HEK293 (cell line): ENCODE results near the gene STAMBP.

Experiments
- CTCF ChIA-PET: fragments of 350-600 bp; formaldehyde crosslinking; extraction: SDS; loops from one replicate; lab custom pipeline; 2021; ENCODE audit warnings: antibody characterized with exemption; lab: Yijun Ruan, JAX
- POLR2A ChIA-PET: fragments of 300-600 bp; formaldehyde crosslinking; extraction: SDS; loops from one replicate; lab custom pipeline; 2020; ENCODE audit warnings: antibody characterized with exemption, inconsistent platforms; lab: Yijun Ruan, JAX
- H3K27ac ChIP-seq: fragments of 200-500 bp; sonication (Bioruptor generic); 2 replicates; pipeline ENCODE4 v1.5.1; 2014; ENCODE audit warnings: low read depth, low read length, control low read depth, inconsistent platforms; ENCODE audit errors: extremely low read depth
- H3K36me3 ChIP-seq, 2 experiments: fragments of 200-500 bp in 1 of 2; sonication (Bioruptor generic) in 1 of 2; 1 replicate in 1 of 2; 2 replicates in 1 of 2; pipeline ENCODE4 v1.5.1; 2014 to 2017; ENCODE audit warnings: inconsistent platforms in 2 of 2, low read length in 2 of 2; ENCODE audit not compliant: control insufficient read depth in 2 of 2, insufficient read depth in 1 of 2
- H3K4me1 ChIP-seq: fragments of 200-500 bp; sonication (Bioruptor generic); 2 replicates; pipeline ENCODE4 v1.5.1; 2014; ENCODE audit warnings: mild to moderate bottlenecking, low read length, inconsistent platforms; ENCODE audit not compliant: control insufficient read depth, insufficient read depth
- H3K4me3 ChIP-seq: 2 replicates; pipeline ENCODE4 v1.5.1; 2011; ENCODE audit warnings: low read depth, mild to moderate bottlenecking, control low read depth, low read length, moderate library complexity
- H3K9me3 ChIP-seq: fragments of 200-500 bp; sonication (Bioruptor generic); 2 replicates; pipeline ENCODE4 v1.5.1; 2014; ENCODE audit warnings: low read depth, low read length, inconsistent platforms; ENCODE audit not compliant: control insufficient read depth, insufficient read depth
- GLIS2 ChIP-seq: fragments of 450-650 bp; formaldehyde crosslinking; IDR thresholded peaks from 2 replicates; pipeline ENCODE4 v1.5.1; 2016; ENCODE audit warnings: missing biosample characterization, missing genetic modification characterization
- HOXC10 ChIP-seq: sonication (generic); formaldehyde crosslinking; IDR thresholded peaks from 2 replicates; pipeline ENCODE4 v1.8.1; 2023; ENCODE audit warnings: mild to moderate bottlenecking, missing genetic modification reagents
- PRDM1 ChIP-seq: fragments of 450-650 bp; formaldehyde crosslinking; IDR thresholded peaks from 2 replicates; pipeline ENCODE4; 2016; ENCODE audit warnings: missing biosample characterization, missing genetic modification characterization
- SP7 ChIP-seq: fragments of 450-650 bp; formaldehyde crosslinking; IDR thresholded peaks from 2 replicates; pipeline ENCODE4 v1.5.1; 2016; ENCODE audit warnings: missing biosample characterization, missing genetic modification characterization
- ZBTB21 ChIP-seq: fragments of 450-650 bp; formaldehyde crosslinking; IDR thresholded peaks from 2 replicates; pipeline ENCODE4 v1.5.1; 2017; ENCODE audit warnings: missing biosample characterization, missing genetic modification characterization
- ZEB2 ChIP-seq: fragments of 450-650 bp; formaldehyde crosslinking; IDR thresholded peaks from 2 replicates; pipeline ENCODE4 v1.5.1; 2016; ENCODE audit warnings: missing biosample characterization, missing genetic modification characterization
- ZIC2 ChIP-seq: fragments of 450-650 bp; formaldehyde crosslinking; IDR thresholded peaks from 2 replicates; pipeline ENCODE4 v1.5.1; 2016; ENCODE audit warnings: missing biosample characterization, missing genetic modification characterization
- ZNF335 ChIP-seq: fragments of 450-650 bp; formaldehyde crosslinking; conservative IDR thresholded peaks from 2 replicates; pipeline ENCODE4 v1.5.1; 2016; ENCODE audit warnings: missing biosample characterization, missing genetic modification characterization
- ZNF558 ChIP-seq: fragments of 450-650 bp; formaldehyde crosslinking; IDR thresholded peaks from 2 replicates; pipeline ENCODE4 v1.5.1; 2016; ENCODE audit warnings: missing biosample characterization, missing genetic modification characterization
- ZNF747 ChIP-seq: fragments of 450-650 bp; formaldehyde crosslinking; IDR thresholded peaks from 2 replicates; pipeline ENCODE4 v1.5.1; 2016; ENCODE audit warnings: missing biosample characterization, missing genetic modification characterization
- ZNF785 ChIP-seq: fragments of 450-650 bp; formaldehyde crosslinking; IDR thresholded peaks from 2 replicates; pipeline ENCODE4 v1.5.1; 2016; ENCODE audit warnings: missing biosample characterization, missing genetic modification characterization
- TF ChIP-seq, protein P1 (sequence below): fragments of 450-650 bp; formaldehyde crosslinking; IDR thresholded peaks from 2 replicates; pipeline ENCODE4 v1.5.1; 2016; ENCODE audit warnings: missing biosample characterization, missing genetic modification characterization
- TF ChIP-seq, protein P2 (sequence below): fragments of 450-650 bp; formaldehyde crosslinking; IDR thresholded peaks from 2 replicates; pipeline ENCODE4 v1.5.1; 2016; ENCODE audit warnings: missing biosample characterization, missing genetic modification characterization
- TF ChIP-seq, protein P3 (sequence below): fragments of 450-650 bp; formaldehyde crosslinking; IDR thresholded peaks from 2 replicates; pipeline ENCODE4 v1.5.1; 2016; ENCODE audit warnings: missing biosample characterization, missing genetic modification characterization, low read depth
- TF ChIP-seq, protein P4 (sequence below): fragments of 450-650 bp; IDR thresholded peaks from 2 replicates; pipeline ENCODE4 v1.5.1; 2018; ENCODE audit warnings: missing biosample characterization, missing genetic modification characterization
- TF ChIP-seq, protein P5 (sequence below): fragments of 450-650 bp; formaldehyde crosslinking; IDR thresholded peaks from 2 replicates; pipeline ENCODE4 v1.5.1; 2016; ENCODE audit warnings: missing biosample characterization, missing genetic modification characterization
- TF ChIP-seq, protein P6 (sequence below): fragments of 450-650 bp; formaldehyde crosslinking; IDR thresholded peaks from 2 replicates; pipeline ENCODE4 v1.5.1; 2016; ENCODE audit warnings: missing biosample characterization, missing genetic modification characterization

The STAMBP gene

DNA sequence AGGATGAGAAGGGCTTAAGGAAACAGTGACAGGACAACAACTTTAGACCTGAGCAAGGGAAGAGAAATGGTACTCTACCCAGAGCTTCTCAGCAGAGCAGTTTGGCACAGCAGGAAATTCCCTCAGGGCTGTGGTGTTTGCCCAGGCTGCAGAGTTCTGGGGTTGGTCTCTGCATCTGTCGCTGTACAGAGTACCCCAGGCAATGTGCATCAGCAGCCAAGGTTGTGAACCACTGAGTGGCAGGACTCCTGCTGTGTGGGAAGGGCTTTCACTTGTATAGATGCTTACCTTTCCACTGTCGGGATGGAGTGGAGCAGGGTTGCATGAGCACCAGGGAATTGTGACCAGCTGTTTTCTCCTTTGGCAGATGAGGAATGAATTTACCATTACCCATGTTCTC, 21.2 kb downstream of the STAMBP start:
- Histone ChIP-seq H3K36me3 (peaks cover 55 to 98% of the 10 kb centered on the region in 2 experiments), H3K4me3 (no peak overlapping the region), H3K9me3 (no peaks in the 10 kb centered on the region), H3K4me1 (no peaks in the 10 kb centered on the region), H3K27ac (no peak overlapping the region)
- CTCF ChIA-PET = no interaction called here
- POLR2A ChIA-PET = no interaction called here
- no peak for TF ChIP-seq HOXC10 (CRISPR knock-in tag)
- TF ChIP-seq, protein P1, sequence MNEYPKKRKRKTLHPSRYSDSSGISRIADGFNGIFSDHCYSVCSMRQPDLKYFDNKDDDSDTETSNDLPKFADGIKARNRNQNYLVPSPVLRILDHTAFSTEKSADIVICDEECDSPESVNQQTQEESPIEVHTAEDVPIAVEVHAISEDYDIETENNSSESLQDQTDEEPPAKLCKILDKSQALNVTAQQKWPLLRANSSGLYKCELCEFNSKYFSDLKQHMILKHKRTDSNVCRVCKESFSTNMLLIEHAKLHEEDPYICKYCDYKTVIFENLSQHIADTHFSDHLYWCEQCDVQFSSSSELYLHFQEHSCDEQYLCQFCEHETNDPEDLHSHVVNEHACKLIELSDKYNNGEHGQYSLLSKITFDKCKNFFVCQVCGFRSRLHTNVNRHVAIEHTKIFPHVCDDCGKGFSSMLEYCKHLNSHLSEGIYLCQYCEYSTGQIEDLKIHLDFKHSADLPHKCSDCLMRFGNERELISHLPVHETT (tag by site-specific recombination) = no peak
- no peak for TF ChIP-seq GLIS2 (tag by site-specific recombination)
- no peak for TF ChIP-seq ZNF747
- TF ChIP-seq PRDM1 (tag by site-specific recombination) = 0 out of 2 replicates have a peak, but pooled peaks have one; percentile 7
- TF ChIP-seq ZIC2 = peak; percentile 72

DNA sequence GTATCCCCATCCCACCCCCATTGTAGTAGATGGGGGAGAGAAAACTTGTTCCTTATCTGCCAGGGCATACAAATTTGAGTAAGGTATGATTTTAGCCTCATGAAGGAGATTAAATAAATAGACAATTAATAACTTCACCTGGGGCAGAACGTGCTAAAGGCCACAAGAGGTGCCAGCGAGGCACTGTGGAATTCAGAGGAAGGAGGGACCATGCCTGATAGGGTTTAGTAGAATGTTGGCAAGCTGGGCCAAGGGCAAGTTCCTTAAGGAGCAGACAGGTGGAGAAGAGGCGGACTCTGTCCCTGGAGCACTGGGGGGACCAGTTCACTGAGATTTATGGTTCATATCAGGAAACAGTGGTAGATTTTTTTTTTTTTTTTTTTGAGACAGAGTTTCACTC, 22.5 kb downstream of the STAMBP start:
- Histone ChIP-seq H3K4me3 (no peak overlapping the region), H3K4me1 (no peaks in the 10 kb centered on the region), H3K27ac (no peak overlapping the region), H3K36me3 (peaks cover 46 to 98% of the 10 kb centered on the region in 2 experiments), H3K9me3 (no peaks in the 10 kb centered on the region)
- TF ChIP-seq, protein P2, sequence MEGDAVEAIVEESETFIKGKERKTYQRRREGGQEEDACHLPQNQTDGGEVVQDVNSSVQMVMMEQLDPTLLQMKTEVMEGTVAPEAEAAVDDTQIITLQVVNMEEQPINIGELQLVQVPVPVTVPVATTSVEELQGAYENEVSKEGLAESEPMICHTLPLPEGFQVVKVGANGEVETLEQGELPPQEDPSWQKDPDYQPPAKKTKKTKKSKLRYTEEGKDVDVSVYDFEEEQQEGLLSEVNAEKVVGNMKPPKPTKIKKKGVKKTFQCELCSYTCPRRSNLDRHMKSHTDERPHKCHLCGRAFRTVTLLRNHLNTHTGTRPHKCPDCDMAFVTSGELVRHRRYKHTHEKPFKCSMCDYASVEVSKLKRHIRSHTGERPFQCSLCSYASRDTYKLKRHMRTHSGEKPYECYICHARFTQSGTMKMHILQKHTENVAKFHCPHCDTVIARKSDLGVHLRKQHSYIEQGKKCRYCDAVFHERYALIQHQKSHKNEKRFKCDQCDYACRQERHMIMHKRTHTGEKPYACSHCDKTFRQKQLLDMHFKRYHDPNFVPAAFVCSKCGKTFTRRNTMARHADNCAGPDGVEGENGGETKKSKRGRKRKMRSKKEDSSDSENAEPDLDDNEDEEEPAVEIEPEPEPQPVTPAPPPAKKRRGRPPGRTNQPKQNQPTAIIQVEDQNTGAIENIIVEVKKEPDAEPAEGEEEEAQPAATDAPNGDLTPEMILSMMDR = 0 out of 2 replicates have a peak, but pooled peaks have one; percentile 25
- TF ChIP-seq ZNF558 (tag by site-specific recombination) = no peak
- ChIA-PET CTCF (interaction anchor here (0.6 kb wide), 1 partner anchor 70 kb away, joined by 3 read pairs; no protein-coding TSS in a partner anchor), POLR2A (interaction anchor here (0.7 kb wide), 1 partner anchor 131 kb away, joined by 8 read pairs; no protein-coding TSS in a partner anchor)

DNA sequence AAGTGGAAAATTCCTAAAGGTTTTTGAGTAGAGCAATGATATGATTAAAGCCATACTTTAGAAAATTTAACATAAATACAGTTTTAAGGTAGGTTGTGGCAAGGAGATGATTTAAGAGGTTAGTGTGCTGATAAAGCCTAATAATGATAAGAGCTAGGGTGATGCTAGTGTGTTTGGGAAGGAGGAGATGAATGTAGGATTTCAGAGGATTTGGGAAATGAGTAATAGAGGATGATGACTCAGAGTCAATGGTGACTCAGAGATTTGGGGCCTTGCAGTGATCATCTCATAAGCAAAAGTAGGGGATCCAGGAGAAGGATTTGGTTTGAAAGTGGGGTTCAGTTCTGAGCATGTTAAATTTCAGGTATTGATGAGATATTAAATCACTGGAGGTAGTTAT, 23.3 kb downstream of the STAMBP start:
- POLR2A ChIA-PET = interaction anchor here (0.7 kb wide), 1 partner anchor 130 kb away, joined by 8 read pairs; no protein-coding TSS in a partner anchor
- 0 out of 2 replicates have a peak, but pooled peaks have one; percentile 28 for TF ChIP-seq ZNF558 (tag by site-specific recombination)
- TF ChIP-seq ZBTB21 = peak; percentile 32; the same call in 1 of the 2 replicates
- peak; percentile 64; the same call in 1 of the 2 replicates for TF ChIP-seq SP7 (tag by site-specific recombination)
- TF ChIP-seq ZEB2 = 0 out of 2 replicates have a peak, but pooled peaks have one; percentile 14
- TF ChIP-seq, protein P3, sequence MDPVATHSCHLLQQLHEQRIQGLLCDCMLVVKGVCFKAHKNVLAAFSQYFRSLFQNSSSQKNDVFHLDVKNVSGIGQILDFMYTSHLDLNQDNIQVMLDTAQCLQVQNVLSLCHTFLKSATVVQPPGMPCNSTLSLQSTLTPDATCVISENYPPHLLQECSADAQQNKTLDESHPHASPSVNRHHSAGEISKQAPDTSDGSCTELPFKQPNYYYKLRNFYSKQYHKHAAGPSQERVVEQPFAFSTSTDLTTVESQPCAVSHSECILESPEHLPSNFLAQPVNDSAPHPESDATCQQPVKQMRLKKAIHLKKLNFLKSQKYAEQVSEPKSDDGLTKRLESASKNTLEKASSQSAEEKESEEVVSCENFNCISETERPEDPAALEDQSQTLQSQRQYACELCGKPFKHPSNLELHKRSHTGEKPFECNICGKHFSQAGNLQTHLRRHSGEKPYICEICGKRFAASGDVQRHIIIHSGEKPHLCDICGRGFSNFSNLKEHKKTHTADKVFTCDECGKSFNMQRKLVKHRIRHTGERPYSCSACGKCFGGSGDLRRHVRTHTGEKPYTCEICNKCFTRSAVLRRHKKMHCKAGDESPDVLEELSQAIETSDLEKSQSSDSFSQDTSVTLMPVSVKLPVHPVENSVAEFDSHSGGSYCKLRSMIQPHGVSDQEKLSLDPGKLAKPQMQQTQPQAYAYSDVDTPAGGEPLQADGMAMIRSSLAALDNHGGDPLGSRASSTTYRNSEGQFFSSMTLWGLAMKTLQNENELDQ (tag by site-specific recombination) = no peak
- TF ChIP-seq, protein P4, sequence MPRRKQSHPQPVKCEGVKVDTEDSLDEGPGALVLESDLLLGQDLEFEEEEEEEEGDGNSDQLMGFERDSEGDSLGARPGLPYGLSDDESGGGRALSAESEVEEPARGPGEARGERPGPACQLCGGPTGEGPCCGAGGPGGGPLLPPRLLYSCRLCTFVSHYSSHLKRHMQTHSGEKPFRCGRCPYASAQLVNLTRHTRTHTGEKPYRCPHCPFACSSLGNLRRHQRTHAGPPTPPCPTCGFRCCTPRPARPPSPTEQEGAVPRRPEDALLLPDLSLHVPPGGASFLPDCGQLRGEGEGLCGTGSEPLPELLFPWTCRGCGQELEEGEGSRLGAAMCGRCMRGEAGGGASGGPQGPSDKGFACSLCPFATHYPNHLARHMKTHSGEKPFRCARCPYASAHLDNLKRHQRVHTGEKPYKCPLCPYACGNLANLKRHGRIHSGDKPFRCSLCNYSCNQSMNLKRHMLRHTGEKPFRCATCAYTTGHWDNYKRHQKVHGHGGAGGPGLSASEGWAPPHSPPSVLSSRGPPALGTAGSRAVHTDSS (tag by site-specific recombination) = no peak
- TF ChIP-seq, protein P5, sequence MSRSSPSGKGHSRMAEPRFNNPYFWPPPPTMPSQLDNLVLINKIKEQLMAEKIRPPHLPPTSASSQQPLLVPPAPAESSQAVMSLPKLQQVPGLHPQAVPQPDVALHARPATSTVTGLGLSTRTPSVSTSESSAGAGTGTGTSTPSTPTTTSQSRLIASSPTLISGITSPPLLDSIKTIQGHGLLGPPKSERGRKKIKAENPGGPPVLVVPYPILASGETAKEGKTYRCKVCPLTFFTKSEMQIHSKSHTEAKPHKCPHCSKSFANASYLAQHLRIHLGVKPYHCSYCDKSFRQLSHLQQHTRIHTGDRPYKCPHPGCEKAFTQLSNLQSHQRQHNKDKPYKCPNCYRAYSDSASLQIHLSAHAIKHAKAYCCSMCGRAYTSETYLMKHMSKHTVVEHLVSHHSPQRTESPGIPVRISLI (tag by site-specific recombination) = no peak
- 0 out of 2 replicates have a peak, but pooled peaks have one; percentile 55 for TF ChIP-seq ZNF335 (tag by site-specific recombination)
- 0 out of 2 replicates have a peak, but pooled peaks have one; percentile 28 for TF ChIP-seq PRDM1 (tag by site-specific recombination)
- no peak for TF ChIP-seq ZNF785 (tag by site-specific recombination)
- TF ChIP-seq, protein P6, sequence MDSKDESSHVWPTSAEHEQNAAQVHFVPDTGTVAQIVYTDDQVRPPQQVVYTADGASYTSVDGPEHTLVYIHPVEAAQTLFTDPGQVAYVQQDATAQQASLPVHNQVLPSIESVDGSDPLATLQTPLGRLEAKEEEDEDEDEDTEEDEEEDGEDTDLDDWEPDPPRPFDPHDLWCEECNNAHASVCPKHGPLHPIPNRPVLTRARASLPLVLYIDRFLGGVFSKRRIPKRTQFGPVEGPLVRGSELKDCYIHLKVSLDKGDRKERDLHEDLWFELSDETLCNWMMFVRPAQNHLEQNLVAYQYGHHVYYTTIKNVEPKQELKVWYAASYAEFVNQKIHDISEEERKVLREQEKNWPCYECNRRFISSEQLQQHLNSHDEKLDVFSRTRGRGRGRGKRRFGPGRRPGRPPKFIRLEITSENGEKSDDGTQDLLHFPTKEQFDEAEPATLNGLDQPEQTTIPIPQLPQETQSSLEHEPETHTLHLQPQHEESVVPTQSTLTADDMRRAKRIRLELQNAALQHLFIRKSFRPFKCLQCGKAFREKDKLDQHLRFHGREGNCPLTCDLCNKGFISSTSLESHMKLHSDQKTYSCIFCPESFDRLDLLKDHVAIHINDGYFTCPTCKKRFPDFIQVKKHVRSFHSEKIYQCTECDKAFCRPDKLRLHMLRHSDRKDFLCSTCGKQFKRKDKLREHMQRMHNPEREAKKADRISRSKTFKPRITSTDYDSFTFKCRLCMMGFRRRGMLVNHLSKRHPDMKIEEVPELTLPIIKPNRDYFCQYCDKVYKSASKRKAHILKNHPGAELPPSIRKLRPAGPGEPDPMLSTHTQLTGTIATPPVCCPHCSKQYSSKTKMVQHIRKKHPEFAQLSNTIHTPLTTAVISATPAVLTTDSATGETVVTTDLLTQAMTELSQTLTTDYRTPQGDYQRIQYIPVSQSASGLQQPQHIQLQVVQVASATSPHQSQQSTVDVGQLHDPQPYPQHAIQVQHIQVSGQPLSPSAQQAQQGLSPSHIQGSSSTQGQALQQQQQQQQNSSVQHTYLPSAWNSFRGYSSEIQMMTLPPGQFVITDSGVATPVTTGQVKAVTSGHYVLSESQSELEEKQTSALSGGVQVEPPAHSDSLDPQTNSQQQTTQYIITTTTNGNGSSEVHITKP (tag by site-specific recombination) = peak; percentile 21; the same call in 1 of the 2 replicates

More for the DNA sequence above, 23.3 kb downstream of the STAMBP start:
- H3K4me1 ChIP-seq = no peaks in the 10 kb centered on the region
- H3K9me3 ChIP-seq = no peaks in the 10 kb centered on the region
- H3K27ac ChIP-seq = no peak overlapping the region
- CTCF ChIA-PET = no interaction called here
- H3K4me3 ChIP-seq = no peak overlapping the region
- H3K36me3 ChIP-seq = peaks cover 46 to 98% of the 10 kb centered on the region in 2 experiments
